ENCODE data around the gene GLIS1. TPM values are rescaled to one million over a fixed set of nuclear protein-coding genes. Genes with fewer than 3 reads are reported as not detected.

GLIS1 gene
- total and polyA plus RNA-seq, 2 experiments from 2014 or later: 0.26 to 0.31 TPM

GRCh38 chr1:53718443-53718842 lies 20.5 kb downstream of the GLIS1 start (continued):
- TF ChIP-seq NANOG (IDR thresholded peaks at IDR 0.05; ENCODE audit: borderline replicate concordance) (no peak), EZH2 (IDR thresholded peaks at IDR 0.05; ENCODE audit: low read depth, unreplicated experiment) (no peak), CTCF (conservative IDR thresholded peaks at IDR 0.05; ENCODE audit: low read depth in 2 of 2) (no peak), ZNF331 (CRISPR knock-in tag; IDR thresholded peaks at IDR 0.05; ENCODE audit: low read depth) (no peak), ZNF114 (CRISPR knock-in tag; IDR thresholded peaks at IDR 0.05) (no peak), POLR2AphosphoS5 (IDR thresholded peaks at IDR 0.05; ENCODE audit: low read depth) (no peak), EZH2phosphoT487 (IDR thresholded peaks at IDR 0.05; ENCODE audit: unreplicated experiment) (no peak), REST (IDR thresholded peaks at IDR 0.05; ENCODE audit: unreplicated experiment) (no peak), ETS1 (IDR thresholded peaks at IDR 0.05) (no peak), JUNB (IDR thresholded peaks at IDR 0.05; ENCODE audit: unreplicated experiment) (no peak), STAT1 (IDR thresholded peaks at IDR 0.05; ENCODE audit: unreplicated experiment) (no peak)

GRCh38 chr1:53717025-53717804 lies 21.7 kb downstream of the GLIS1 start:
- H3K27me3 ChIP-seq (ENCODE audit: insufficient read depth): no peaks in the 10 kb centered on the region
- H3K4me2 ChIP-seq: no peak overlapping the region
- no peaks in the 10 kb centered on the region for H3K79me2 ChIP-seq (replicated peaks; ENCODE audit: insufficient read depth)
- H3K27ac ChIP-seq (ENCODE audit: low read depth): no peak overlapping the region
- H4K20me1 ChIP-seq (replicated peaks; ENCODE audit: insufficient read depth): no peaks in the 10 kb centered on the region
- H3K27me3 Mint-ChIP-seq (ENCODE audit: insufficient read depth, low read depth, poor library complexity): peaks cover 11% of the 10 kb centered on the region
- no peaks in the 10 kb centered on the region; the same call in 1 of the 2 replicates for H3K4me1 ChIP-seq (ENCODE audit: insufficient read depth)
- DNase-seq (ENCODE audit: low spot score) (no peak), ATAC-seq (no peak)
- H3K36me3 ChIP-seq (ENCODE audit: insufficient read depth): no peaks in the 10 kb centered on the region
- no peak overlapping the region for H3K27ac Mint-ChIP-seq
- H3F3A ChIP-seq (replicated peaks; ENCODE audit: low read depth): no peaks in the 10 kb centered on the region
- no peak overlapping the region for H3K4me3 Mint-ChIP-seq
- no peaks in the 10 kb centered on the region for H3K9me2 ChIP-seq (ENCODE audit: insufficient read depth)
- H3K9me3 Mint-ChIP-seq: no peaks in the 10 kb centered on the region
- no peaks in the 10 kb centered on the region; the same call in 2 of the 3 replicates for H3K36me3 Mint-ChIP-seq (ENCODE audit: low read depth)
- H3K4me1 Mint-ChIP-seq: no peaks in the 10 kb centered on the region; the same call in 2 of the 3 replicates
- H3K4me3 ChIP-seq: no peak overlapping the region
- no peak overlapping the region for H2AFZ ChIP-seq
- no peak for TF ChIP-seq NANOG (IDR thresholded peaks at IDR 0.05; ENCODE audit: borderline replicate concordance)
- no peak for TF ChIP-seq ETS1 (IDR thresholded peaks at IDR 0.05)
- no peak for TF ChIP-seq ZNF114 (CRISPR knock-in tag; IDR thresholded peaks at IDR 0.05)

Data from GM23338 (cell line).